Mononuclear cell (primary cell): Measurements from ENCODE around the gene ZNF385B. TPM values are rescaled to one million over a fixed set of nuclear protein-coding genes. Genes with fewer than 3 reads are reported as not detected.

Source experiments
- H3K27me3 ChIP-seq: 2 replicates; pipeline ENCODE4 v1.6.0; 2011; ENCODE audit warnings: low read length, control low read depth; ENCODE audit not compliant: insufficient read depth
- H3K4me1 ChIP-seq: 2 replicates; pipeline ENCODE4 v1.5.1; 2011; ENCODE audit warnings: mild to moderate bottlenecking, low read length, control low read depth; ENCODE audit not compliant: insufficient read depth
- H3K4me3 ChIP-seq: 2 replicates; pipeline ENCODE4 v1.5.1; 2011; ENCODE audit warnings: mild to moderate bottlenecking, low read length, moderate library complexity
- H3K9me3 ChIP-seq: 2 replicates; pipeline ENCODE4 v1.5.1; 2011; ENCODE audit warnings: low read depth, mild to moderate bottlenecking, control low read depth, low read length
- total RNA-seq: library from RNA; depleted of rRNA; stranded (reverse); fragments of >200 nt; gene quantifications from one replicate; pipeline ENCODE4 v1.2.3, GENCODE V29; 2012

ZNF385B gene
- total RNA-seq, 1 donor: not detected

DNA sequence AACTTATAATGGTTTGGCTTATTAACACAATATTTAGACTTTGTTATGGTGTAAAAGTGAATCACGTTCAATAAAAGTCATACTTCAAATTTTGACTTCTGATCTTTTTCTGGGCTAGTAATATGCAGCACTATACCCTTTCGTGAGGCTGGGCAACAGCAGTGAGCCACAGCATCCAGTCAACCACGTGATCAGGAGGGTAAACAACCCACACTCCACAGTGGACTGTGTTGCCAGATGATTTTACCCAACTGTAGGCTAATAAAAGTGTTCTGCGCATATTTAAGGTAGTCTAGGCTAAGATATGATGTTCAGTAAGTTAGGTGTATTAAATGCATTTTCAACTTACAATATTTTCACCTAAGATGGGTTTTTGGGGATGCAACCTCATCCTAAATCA lies 148.6 kb downstream of the ZNF385B start:
- Histone ChIP-seq H3K4me3 (no peak overlapping the region), H3K27me3 (peaks cover 3% of the 10 kb centered on the region), H3K9me3 (no peaks in the 10 kb centered on the region)

DNA sequence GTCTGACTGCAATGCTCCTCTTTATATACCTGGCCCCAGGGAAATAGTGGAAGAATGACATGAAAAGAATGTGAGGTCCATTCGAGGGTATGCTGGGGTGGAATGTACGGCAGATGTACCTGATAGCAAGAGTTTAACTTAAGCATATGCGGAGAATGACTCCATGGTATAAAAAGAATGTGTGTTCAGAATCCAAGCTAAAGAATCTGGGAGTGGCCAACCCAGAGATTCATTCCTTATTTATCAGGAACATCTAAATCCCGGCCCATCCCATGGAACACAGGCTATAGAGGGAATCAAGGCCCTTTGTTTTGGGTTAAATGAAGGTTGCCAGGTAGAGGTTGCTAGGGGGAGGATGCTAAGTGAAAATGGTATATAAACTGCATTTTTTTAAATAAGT lies 150.0 kb downstream of the ZNF385B start:
- no peaks in the 10 kb centered on the region for H3K9me3 ChIP-seq
- peaks cover 3% of the 10 kb centered on the region for H3K27me3 ChIP-seq
- H3K4me3 ChIP-seq: no peak overlapping the region
- no peaks in the 10 kb centered on the region for H3K4me1 ChIP-seq

More for the DNA sequence above, 148.6 kb downstream of the ZNF385B start:
- no peaks in the 10 kb centered on the region for H3K4me1 ChIP-seq

DNA sequence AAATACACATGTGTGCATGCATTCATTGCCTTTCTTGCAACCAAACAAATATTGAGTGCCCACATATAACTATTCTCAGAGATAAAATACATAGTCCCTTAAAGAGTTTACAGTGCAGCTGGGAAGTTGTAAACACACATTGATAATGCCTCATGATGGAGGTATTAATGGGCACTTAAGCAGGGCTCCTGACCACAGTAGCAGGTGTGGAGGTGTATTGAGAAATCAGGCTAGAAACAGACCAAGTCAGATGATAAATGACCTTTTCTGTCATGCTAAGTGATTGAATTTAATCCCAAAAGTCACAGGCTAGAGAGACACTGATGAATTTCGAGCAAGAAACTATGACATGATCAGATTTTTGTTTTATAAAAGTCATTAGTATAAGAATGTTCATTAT lies 157.7 kb downstream of the ZNF385B start:
- H3K4me3 ChIP-seq: no peak overlapping the region
- H3K4me1 ChIP-seq: no peaks in the 10 kb centered on the region
- H3K9me3 ChIP-seq: no peaks in the 10 kb centered on the region
- no peaks in the 10 kb centered on the region for H3K27me3 ChIP-seq

DNA sequence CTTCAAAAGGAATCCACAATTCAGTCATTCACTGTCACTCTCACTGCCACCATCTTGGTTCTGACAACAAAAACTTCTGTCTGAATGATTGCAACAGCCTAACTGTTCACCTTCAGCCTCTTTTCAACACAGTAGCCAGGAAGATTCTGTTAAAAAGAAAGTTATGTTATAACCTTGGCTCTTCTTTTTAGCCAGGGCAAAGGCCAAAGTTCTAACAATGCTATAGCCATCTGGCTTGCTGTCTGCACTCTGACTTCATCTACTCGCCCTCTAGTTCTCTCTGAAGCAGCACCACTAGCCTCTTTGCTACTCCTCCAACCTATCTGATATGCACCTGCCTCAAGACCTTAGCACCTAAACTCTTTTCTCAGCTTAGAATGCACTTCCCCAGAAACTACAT lies 158.5 kb downstream of the ZNF385B start:
- Histone ChIP-seq H3K4me1 (no peaks in the 10 kb centered on the region), H3K9me3 (no peaks in the 10 kb centered on the region), H3K4me3 (no peak overlapping the region), H3K27me3 (no peaks in the 10 kb centered on the region)

DNA sequence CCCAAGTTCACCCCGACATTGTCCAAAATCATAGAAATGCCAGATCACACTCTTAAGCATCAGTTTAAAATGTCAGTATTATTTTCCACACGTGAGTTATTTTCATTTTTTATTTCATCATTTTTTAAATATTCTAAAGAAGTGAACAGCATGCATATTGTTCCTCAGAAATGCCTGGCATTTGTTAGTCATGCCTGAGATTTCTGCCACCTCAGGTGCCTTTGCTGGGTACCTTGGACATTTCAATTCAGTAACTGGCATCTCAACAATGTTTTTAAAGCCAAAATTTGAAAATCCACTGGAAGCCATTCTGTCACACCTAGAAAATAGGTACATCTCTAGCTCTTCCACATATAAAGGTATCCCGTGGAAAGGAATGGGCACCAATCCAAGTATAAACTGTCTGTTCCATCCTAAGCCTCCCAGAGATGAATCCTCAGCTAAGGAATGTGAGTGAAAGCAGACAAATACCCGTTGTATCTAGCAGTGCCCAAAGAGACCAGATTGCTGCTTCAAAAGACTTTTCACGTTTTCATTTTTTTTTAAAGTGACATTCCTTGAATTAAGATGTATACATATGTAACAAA lies 159.8 kb downstream of the ZNF385B start:
- H3K4me1 ChIP-seq: no peaks in the 10 kb centered on the region
- H3K27me3 ChIP-seq: no peaks in the 10 kb centered on the region
- H3K4me3 ChIP-seq: no peak overlapping the region
- H3K9me3 ChIP-seq: no peaks in the 10 kb centered on the region

DNA sequence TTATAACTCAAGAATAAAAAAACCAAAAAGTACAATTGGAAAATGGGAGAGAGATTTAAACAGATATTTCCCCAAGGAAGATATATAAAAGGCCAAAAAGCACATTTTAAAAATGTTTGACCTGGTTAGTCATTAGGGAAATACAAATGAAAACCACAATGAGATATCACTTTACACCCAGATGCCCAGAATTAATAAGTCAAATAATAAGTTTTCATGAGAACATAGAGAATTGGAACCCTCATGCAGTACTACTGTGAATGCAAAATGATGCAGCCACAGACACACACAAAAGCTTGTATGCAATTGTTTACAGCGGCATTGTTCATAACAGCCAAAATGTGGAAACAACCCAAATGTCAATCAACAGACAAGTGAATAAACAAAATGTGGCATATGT lies 165.9 kb downstream of the ZNF385B start:
- Histone ChIP-seq H3K9me3 (no peaks in the 10 kb centered on the region), H3K27me3 (no peaks in the 10 kb centered on the region), H3K4me3 (no peak overlapping the region), H3K4me1 (no peaks in the 10 kb centered on the region)

DNA sequence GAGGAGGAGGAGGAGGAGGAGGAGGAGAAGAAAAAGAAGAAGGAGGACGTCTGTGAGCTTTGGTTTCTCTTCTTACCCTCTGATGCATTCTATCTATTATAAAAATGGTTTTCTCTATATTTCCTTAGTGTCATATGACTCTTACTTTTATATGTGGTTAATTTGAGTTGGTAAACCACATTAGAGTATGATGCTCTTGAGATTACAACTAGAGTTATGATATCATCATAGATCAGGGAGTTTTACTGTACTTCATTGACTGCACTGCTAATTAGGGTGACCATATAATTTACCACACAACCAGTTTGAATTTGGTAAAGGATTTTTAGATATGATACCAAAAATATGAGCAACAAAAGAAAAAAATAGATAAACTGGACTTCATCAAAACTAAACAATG lies 166.4 kb downstream of the ZNF385B start:
- no peak overlapping the region for H3K4me3 ChIP-seq
- no peaks in the 10 kb centered on the region for H3K27me3 ChIP-seq
- H3K9me3 ChIP-seq: no peaks in the 10 kb centered on the region
- H3K4me1 ChIP-seq: no peaks in the 10 kb centered on the region

DNA sequence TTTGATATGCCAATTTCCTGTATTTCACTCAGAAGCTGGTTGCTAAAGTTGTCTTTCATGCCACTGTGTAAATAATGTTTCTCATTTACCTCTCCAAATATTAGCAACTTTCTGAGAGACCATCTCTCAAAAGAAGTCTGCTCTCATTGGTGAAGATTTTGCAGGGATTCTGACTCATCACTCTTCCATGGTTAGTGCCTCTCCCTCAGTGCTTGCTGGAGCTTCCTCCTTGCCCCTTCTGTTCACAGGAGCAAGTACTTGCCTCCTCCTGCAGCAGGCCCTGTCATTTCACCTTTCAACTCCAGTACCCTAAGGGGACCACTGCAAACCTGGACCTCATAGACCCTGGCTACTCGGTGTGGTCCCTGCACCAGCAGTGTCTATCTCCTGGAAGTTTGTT lies 168.8 kb downstream of the ZNF385B start:
- H3K9me3 ChIP-seq: no peaks in the 10 kb centered on the region
- no peaks in the 10 kb centered on the region for H3K27me3 ChIP-seq
- no peak overlapping the region for H3K4me3 ChIP-seq
- no peaks in the 10 kb centered on the region for H3K4me1 ChIP-seq

DNA sequence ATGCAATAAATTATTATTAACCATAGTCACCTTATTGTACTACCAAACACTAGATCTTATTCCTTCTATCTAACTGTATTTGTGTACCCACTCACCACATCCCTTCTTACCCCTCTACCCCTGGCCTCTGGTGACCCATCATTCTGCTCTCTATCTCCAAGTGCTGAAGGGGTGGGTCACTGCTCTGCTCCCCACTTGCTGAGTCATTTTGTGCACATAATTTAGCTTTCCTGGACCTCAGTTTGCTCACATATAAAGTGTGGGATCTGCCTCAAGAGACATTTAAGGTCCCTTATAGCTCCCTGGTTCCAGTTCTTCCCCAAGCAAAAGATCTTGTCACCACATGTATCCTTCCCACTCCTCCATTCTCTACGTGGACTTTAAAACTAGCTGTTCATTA lies 169.4 kb downstream of the ZNF385B start:
- Histone ChIP-seq H3K4me1 (no peaks in the 10 kb centered on the region), H3K4me3 (no peak overlapping the region), H3K9me3 (no peaks in the 10 kb centered on the region), H3K27me3 (no peaks in the 10 kb centered on the region)

DNA sequence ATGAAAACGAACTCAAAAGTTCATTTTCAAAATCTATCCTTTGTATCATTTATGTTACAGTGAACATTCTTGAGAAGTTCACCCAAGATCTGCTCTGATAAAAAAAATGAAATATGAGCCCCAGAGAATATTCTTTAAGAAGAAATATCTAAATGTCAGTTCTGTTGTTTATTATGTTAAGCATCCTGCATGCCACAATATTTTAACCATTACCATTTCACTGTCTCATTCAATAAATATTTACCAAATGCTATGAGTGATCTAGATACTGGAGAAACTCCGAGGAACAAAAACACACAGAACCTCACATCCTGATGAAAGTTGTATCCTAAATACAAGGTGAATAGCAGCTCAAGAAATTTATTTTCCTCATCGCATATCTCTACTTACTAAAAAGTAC lies 170.2 kb downstream of the ZNF385B start:
- Histone ChIP-seq H3K9me3 (no peaks in the 10 kb centered on the region), H3K4me1 (no peaks in the 10 kb centered on the region)

DNA sequence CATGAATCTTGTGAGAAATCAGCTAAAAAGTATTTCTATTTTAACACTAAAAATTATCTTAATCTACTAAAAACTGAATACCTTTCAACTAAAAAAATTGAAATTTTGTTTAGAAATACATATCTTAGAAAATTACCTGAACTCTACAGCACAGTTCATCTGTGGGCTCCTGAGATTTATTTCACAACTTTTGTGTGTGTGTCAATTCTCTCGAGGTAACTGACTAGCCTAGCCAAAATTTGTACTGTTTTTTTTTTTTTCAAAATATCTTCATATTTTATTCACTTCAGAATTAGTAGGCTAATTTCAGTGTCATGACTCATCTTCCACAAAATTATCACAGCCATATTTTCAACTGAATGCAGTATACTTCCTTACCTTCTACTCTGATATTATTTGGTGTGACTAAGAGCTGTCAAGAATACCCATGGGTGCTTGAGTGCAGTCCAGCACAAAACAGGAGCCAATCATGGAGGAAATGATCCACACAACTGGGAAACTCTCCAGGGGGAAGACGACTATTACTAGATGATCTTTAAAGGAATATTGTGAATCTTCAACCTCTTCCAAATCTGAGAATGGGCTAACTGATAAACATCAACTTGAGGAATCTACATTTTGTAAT lies 174.6 kb downstream of the ZNF385B start:
- Histone ChIP-seq H3K4me3 (no peak overlapping the region), H3K9me3 (no peaks in the 10 kb centered on the region), H3K27me3 (no peaks in the 10 kb centered on the region), H3K4me1 (no peaks in the 10 kb centered on the region)

More for the DNA sequence above, 170.2 kb downstream of the ZNF385B start:
- no peak overlapping the region for H3K4me3 ChIP-seq
- H3K27me3 ChIP-seq: no peaks in the 10 kb centered on the region

DNA sequence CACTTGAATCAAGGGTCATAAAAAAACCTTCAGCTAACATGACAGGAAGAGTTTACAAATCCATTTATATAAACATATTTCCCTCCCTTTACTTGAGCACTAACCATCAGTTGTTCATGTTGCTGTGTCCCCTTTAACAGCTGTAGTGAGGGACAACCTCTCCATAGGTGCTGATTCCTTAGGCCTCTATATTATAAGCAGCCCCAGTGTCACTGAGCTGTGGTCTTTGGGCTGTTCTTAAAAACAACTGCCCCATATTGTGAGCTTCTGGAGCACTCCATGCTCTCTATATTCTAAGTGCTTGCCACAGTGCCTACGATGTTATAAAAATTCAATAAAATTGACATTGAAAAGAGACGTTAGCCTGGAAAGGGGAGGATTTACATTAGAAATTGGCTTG lies 175.3 kb downstream of the ZNF385B start:
- Histone ChIP-seq H3K4me1 (no peaks in the 10 kb centered on the region), H3K4me3 (no peak overlapping the region), H3K9me3 (no peaks in the 10 kb centered on the region), H3K27me3 (no peaks in the 10 kb centered on the region)

DNA sequence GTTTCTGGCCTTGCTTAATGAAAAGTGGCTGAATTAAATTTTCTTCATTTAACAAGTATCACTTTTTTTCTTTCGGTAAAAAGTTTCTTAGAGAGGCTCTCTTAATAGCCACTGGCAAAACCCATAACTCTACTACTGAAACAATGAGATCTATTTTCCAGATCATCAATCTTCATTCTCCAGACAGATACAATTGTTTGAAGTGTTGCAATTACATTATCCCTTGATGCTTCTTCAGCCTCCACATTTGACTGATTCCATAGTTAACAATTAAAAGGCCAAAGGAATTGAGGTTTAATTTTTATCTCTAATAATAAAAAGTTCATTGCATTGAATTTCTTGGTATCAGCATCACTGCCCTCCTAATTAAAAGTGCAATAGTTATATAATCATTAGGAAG lies 176.3 kb downstream of the ZNF385B start:
- Histone ChIP-seq H3K9me3 (no peaks in the 10 kb centered on the region), H3K4me1 (no peaks in the 10 kb centered on the region), H3K27me3 (no peaks in the 10 kb centered on the region)

DNA sequence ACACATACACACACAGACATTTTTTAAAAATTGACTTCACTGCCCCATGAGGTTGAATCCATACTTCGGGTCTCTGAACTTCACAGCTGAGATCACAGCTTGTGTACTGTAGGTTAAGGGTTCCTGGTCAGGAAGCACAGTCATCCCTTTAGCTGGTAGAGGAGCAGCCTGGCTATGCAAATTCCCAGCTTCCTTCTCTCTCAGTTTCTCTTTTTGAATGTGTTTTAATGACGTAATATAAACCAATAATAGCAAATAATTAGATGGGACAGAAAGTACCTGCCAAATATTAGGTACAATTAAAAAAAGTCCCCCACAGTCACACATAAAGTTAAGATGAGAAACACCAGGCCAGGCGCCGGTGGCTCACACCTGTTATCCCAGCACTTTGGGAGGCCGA lies 178.7 kb downstream of the ZNF385B start:
- Histone ChIP-seq H3K9me3 (no peaks in the 10 kb centered on the region), H3K4me1 (no peaks in the 10 kb centered on the region), H3K27me3 (no peaks in the 10 kb centered on the region), H3K4me3 (no peak overlapping the region)

More for the DNA sequence above, 176.3 kb downstream of the ZNF385B start:
- H3K4me3 ChIP-seq: no peak overlapping the region

DNA sequence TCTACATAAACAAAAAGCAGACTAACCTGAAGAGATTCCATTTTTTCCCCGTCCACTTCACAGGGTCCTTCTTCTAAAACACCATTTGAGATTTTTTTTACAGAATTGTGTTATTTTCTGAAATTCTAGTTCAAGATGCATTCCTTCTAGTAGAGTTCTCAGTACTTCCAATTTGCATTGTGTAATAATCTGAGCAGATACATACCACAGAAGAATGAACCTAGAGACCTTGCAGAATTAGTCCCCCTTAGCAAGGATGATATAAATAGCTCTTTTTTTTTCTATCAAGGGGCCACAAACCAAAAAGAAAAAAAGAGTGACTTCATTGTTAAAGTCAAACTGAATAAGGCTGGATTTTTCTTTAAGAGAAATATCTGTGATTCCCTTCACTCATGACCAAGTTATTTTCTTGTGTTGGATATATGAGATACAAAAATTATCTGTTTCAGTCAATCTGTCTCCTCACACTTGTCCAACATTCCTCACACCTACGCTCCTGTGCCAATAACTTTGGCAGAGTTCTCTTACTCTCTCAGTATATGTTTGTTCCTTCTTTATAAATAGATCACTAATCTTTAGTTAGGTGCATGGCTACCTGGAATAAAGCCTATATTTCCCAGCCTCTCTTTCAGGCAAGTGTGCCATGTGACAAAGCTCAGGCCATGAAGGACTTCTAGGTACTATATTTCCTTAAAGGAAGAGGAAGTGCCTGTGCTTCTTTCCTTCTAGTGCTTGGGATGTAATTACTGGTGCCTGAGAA lies 183.5 kb downstream of the ZNF385B start:
- no peaks in the 10 kb centered on the region for H3K9me3 ChIP-seq
- H3K27me3 ChIP-seq: no peaks in the 10 kb centered on the region
- H3K4me1 ChIP-seq: no peaks in the 10 kb centered on the region
- no peak overlapping the region for H3K4me3 ChIP-seq
